Upper lobe of right lung (tissue), 1 donor: ENCODE data around the gene TMEM235. TPM values are rescaled to one million over a fixed set of nuclear protein-coding genes. Genes with fewer than 3 reads are reported as not detected.
A peak's percentile ranks its signal among the peaks of the same experiment; 100 is the strongest.

Source experiments
- ATAC-seq: fragments of 200-7000 bp; cut with Tn5 transposase; one replicate; pipeline ENCODE4 v1.9.1; 2020; ENCODE audit warnings: mild to moderate bottlenecking, moderate library complexity
- DNase-seq: peaks from one replicate; pipeline ENCODE4 v3.0.0-alpha.2; 2020
- H3K27ac ChIP-seq: fragments of 200-600 bp; one replicate; pipeline ENCODE4 v1.8.0; 2022
- H3K27me3 ChIP-seq: fragments of 200-600 bp; one replicate; pipeline ENCODE4 v1.8.0; 2022; ENCODE audit warnings: mild to moderate bottlenecking
- H3K36me3 ChIP-seq: fragments of 200-600 bp; one replicate; pipeline ENCODE4 v1.8.0; 2022
- H3K4me1 ChIP-seq: fragments of 200-600 bp; one replicate; pipeline ENCODE4 v1.8.0; 2022
- H3K4me3 ChIP-seq: fragments of 200-600 bp; one replicate; pipeline ENCODE4 v1.8.0; 2022; ENCODE audit warnings: mild to moderate bottlenecking
- H3K9me3 ChIP-seq: fragments of 200-600 bp; one replicate; pipeline ENCODE4 v1.8.0; 2022
- CTCF ChIP-seq: fragments of 200-600 bp; IDR thresholded peaks from one replicate; pipeline ENCODE4 v1.8.0; 2022; ENCODE audit warnings: antibody characterized with exemption
- intact Hi-C: fragments of 100-400 bp; cut with DNase I; formaldehyde crosslinking; loops from one replicate; pipeline ENCODE4 v1.11.0; 2022
- total RNA-seq: library from RNA; stranded (reverse); fragmentation: NEBNext Ultra II Directional; extraction: Animal tissue kit (Norgen Biotek cat#: 25700); gene quantifications from one replicate; pipeline ENCODE4 v1.2.1, GENCODE V29; 2021
- donor health status: DM: no; HTN: yes; CAD: no; lungs with severe emphysema.

The TMEM235 gene
- total RNA-seq, 1 donor from 2014 or later = not detected

- no peak overlapping the region for H3K4me3 ChIP-seq
- no peaks in the 10 kb centered on the region for H3K9me3 ChIP-seq
- no peaks in the 10 kb centered on the region for H3K27me3 ChIP-seq
- no peak for TF ChIP-seq CTCF
- ATAC-seq = peak; percentile 57
- intact Hi-C loops = no loop called here
- peaks cover 12% of the 10 kb centered on the region for H3K4me1 ChIP-seq
- peak overlapping the region; percentile 20 for H3K27ac ChIP-seq
- peaks cover 3% of the 10 kb centered on the region for H3K36me3 ChIP-seq
- DNase-seq = peak; percentile 73
These were observed 45.3 kb upstream of the TMEM235 start for GRCh38 chr17:78185981-78186691.

GRCh38 chr17:78186692-78187595 lies 44.5 kb upstream of the TMEM235 start, which contains the start of the genes AFMID and TK1:
AFMID (plus strand) TSS chr17:78187362; CDS start chr17:78187371, 9 bp downstream.
TK1 (minus strand) TSS chr17:78187052; CDS start chr17:78186994, 58 bp downstream.
- H3K9me3 ChIP-seq = no peaks in the 10 kb centered on the region
- peaks cover 9% of the 10 kb centered on the region for H3K36me3 ChIP-seq
- H3K27ac ChIP-seq = peak within 1 kb of the TSS; percentile 60
- intact Hi-C loops = no loop called here
- ATAC-seq = peak; percentile 97
- peak within 1 kb of the TSS; percentile 48 for H3K4me3 ChIP-seq
- H3K27me3 ChIP-seq = no peaks in the 10 kb centered on the region
- DNase-seq = peak; percentile 98
- H3K4me1 ChIP-seq = peaks cover 12% of the 10 kb centered on the region
- peak; percentile 78 for TF ChIP-seq CTCF

GRCh38 chr17:78196716-78197115 lies 34.7 kb upstream of the TMEM235 start:
- no peak overlapping the region for H3K27ac ChIP-seq
- peaks cover 18% of the 10 kb centered on the region for H3K36me3 ChIP-seq
- no peak for TF ChIP-seq CTCF
- no peaks in the 10 kb centered on the region for H3K27me3 ChIP-seq
- intact Hi-C loops = no loop called here
- ATAC-seq (no peak), DNase-seq (no peak)
- no peaks in the 10 kb centered on the region for H3K9me3 ChIP-seq
- peaks cover 6% of the 10 kb centered on the region for H3K4me1 ChIP-seq
- no peak overlapping the region for H3K4me3 ChIP-seq

GRCh38 chr17:78197147-78197832 lies 34.1 kb upstream of the TMEM235 start:
- H3K27me3 ChIP-seq = no peaks in the 10 kb centered on the region
- no peak for ATAC-seq
- intact Hi-C loops = no loop called here
- H3K4me3 ChIP-seq = no peak overlapping the region
- peaks cover 17% of the 10 kb centered on the region for H3K36me3 ChIP-seq
- no peak for TF ChIP-seq CTCF
- no peak overlapping the region for H3K27ac ChIP-seq
- no peaks in the 10 kb centered on the region for H3K9me3 ChIP-seq
- H3K4me1 ChIP-seq = peaks cover 6% of the 10 kb centered on the region
- DNase-seq = no peak

GRCh38 chr17:78200451-78200850 lies 31.0 kb upstream of the TMEM235 start:
- H3K27me3 ChIP-seq = no peaks in the 10 kb centered on the region
- no peak overlapping the region for H3K4me3 ChIP-seq
- TF ChIP-seq CTCF = no peak
- H3K27ac ChIP-seq = no peak overlapping the region
- DNase-seq (no peak), ATAC-seq (no peak)
- no peaks in the 10 kb centered on the region for H3K9me3 ChIP-seq
- H3K4me1 ChIP-seq = peaks cover 6% of the 10 kb centered on the region
- H3K36me3 ChIP-seq = peaks cover 11% of the 10 kb centered on the region
- intact Hi-C loops = no loop called here
